NB4 (cell line): ENCODE results near the gene ATP6V0E1.
A peak's percentile ranks its signal among the peaks of the same experiment; 100 is the strongest.

Source experiments
- DNase-seq: peaks from one replicate; pipeline ENCODE4 v3.0.0; 2010; ENCODE audit warnings: low read depth
- H3K4me3 ChIP-seq: one replicate; pipeline ENCODE4 v1.5.1; 2011; ENCODE audit warnings: mild to moderate bottlenecking, low read depth, low read length, moderate library complexity
- CTCF ChIP-seq: IDR thresholded peaks from one replicate; pipeline ENCODE4 v1.5.1; 2012; ENCODE audit warnings: low read depth, low read length
- MAX ChIP-seq: IDR thresholded peaks from 2 replicates; pipeline ENCODE4 v1.6.1; 2011; ENCODE audit warnings: low read depth, low read length
- MYC ChIP-seq: IDR thresholded peaks from 2 replicates; pipeline ENCODE4 v1.6.1; 2011; ENCODE audit warnings: low read depth, low read length
- POLR2A ChIP-seq: IDR thresholded peaks from 2 replicates; pipeline ENCODE4 v1.6.1; 2011; ENCODE audit warnings: mild to moderate bottlenecking; ENCODE audit not compliant: insufficient read length; ENCODE audit errors: extremely low read depth

Gene ATP6V0E1

GRCh38 chr5:173010547-173011464 lies 27.2 kb downstream of the ATP6V0E1 start:
- H3K4me3 ChIP-seq: no peak overlapping the region
- DNase-seq: no peak

GRCh38 chr5:173011566-173011965 lies 28.0 kb downstream of the ATP6V0E1 start:
- no peak for DNase-seq
- no peak for TF ChIP-seq CTCF
- no peak for TF ChIP-seq MYC
- no peak for TF ChIP-seq POLR2A
- no peak for TF ChIP-seq MAX
- no peak overlapping the region for H3K4me3 ChIP-seq

More at GRCh38 chr5:173010547-173011464, 27.2 kb downstream of the ATP6V0E1 start:
- TF ChIP-seq POLR2A: no peak
- TF ChIP-seq MYC: no peak
- TF ChIP-seq MAX: no peak
- no peak for TF ChIP-seq CTCF

- DNase-seq: peak; percentile 30
- no peak overlapping the region for H3K4me3 ChIP-seq
- no peak for TF ChIP-seq MYC
- TF ChIP-seq CTCF: no peak
- TF ChIP-seq MAX: no peak
- no peak for TF ChIP-seq POLR2A
These were observed 29.3 kb downstream of the ATP6V0E1 start for GRCh38 chr5:173012882-173013281.

GRCh38 chr5:173014671-173015070 lies 31.1 kb downstream of the ATP6V0E1 start:
- no peak for TF ChIP-seq MAX
- TF ChIP-seq CTCF: no peak
- TF ChIP-seq POLR2A: no peak
- TF ChIP-seq MYC: no peak
- no peak overlapping the region for H3K4me3 ChIP-seq
- no peak for DNase-seq

GRCh38 chr5:173015192-173015591 lies 31.6 kb downstream of the ATP6V0E1 start:
- H3K4me3 ChIP-seq: no peak overlapping the region
- no peak for TF ChIP-seq MYC
- TF ChIP-seq CTCF: no peak
- no peak for TF ChIP-seq MAX
- TF ChIP-seq POLR2A: no peak
- DNase-seq: no peak
